22Rv1 (cell line): ENCODE results near the gene GTF3C2.
"Not testable (repeated sequence)": the region's sequence is repeated elsewhere in the genome, so short reads cannot be mapped to it uniquely, and the experiment has no call there.

Experiments used
- CTCF ChIP-seq: fragments of 450-650 bp; IDR thresholded peaks from 2 replicates; pipeline ENCODE4 v1.5.1; 2017; ENCODE audit warnings: mild to moderate bottlenecking
- ZFX ChIP-seq: fragments of 450-650 bp; IDR thresholded peaks from 2 replicates; pipeline ENCODE4 v1.6.1; 2017; ENCODE audit warnings: antibody characterized with exemption, borderline replicate concordance

GRCh38 chr2:27353386-27353761, 3.2 kb downstream of the GTF3C2 start:
- not testable (repeated sequence) for TF ChIP-seq CTCF, ZFX
